Measurements from ENCODE around the gene STK11.

GRCh38 chr19:1251330-1252220 lies 46.0 kb downstream of the STK11 start:
- TF ChIP-seq YY1 (IDR thresholded peaks at IDR 0.05; ENCODE audit: low read depth): no peak
- TF ChIP-seq NFIC (IDR thresholded peaks at IDR 0.05): no peak
- no peak for TF ChIP-seq FOXM1 (IDR thresholded peaks at IDR 0.05; ENCODE audit: borderline replicate concordance, low read depth)

Data from Ishikawa (cell line).